ENCODE measurements around the gene HAUS7.
A peak's percentile ranks its signal among the peaks of the same experiment; 100 is the strongest.

The HAUS7 gene

GRCh38 chrX:153400146-153401132, 69.9 kb downstream of the HAUS7 start:
- CTCF ChIA-PET, result interaction anchor here (1.7 kb wide), 1 partner anchor 34 kb away, joined by 3 read pairs; no protein-coding TSS in a partner anchor
- peak; percentile 77 for DNase-seq (ENCODE audit: extremely low spot score)
- POLR2A ChIA-PET, result no interaction called here
- TF ChIP-seq CTCF (IDR thresholded peaks at IDR 0.05; ENCODE audit: control extremely low read depth, extremely low read depth, low read depth, missing control alignments), result peak; percentile 92

GRCh38 chrX:153398275-153398960, 72.0 kb downstream of the HAUS7 start:
- no peak for DNase-seq (ENCODE audit: extremely low spot score)
- ChIA-PET CTCF (interaction anchor here (1.2 to 1.7 kb wide), 4 partner anchors 12 to 109 kb away, joined by 3 read pairs; no protein-coding TSS in a partner anchor), POLR2A (no interaction called here)
- TF ChIP-seq CTCF (IDR thresholded peaks at IDR 0.05; ENCODE audit: control extremely low read depth, extremely low read depth, low read depth, missing control alignments), result no peak

All from GM10248 (cell line).